Measurements from ENCODE around the gene SH3RF3. TPM values are rescaled to one million over a fixed set of nuclear protein-coding genes. Genes with fewer than 3 reads are reported as not detected.

SH3RF3 gene
- polyA plus RNA-seq, 1 of the 3 experiments (the other 2 are of a cell fraction): 1.9 TPM

GRCh38 chr2:109460553-109461324 lies 331.7 kb downstream of the SH3RF3 start:
- TF ChIP-seq POLR2AphosphoS5 (IDR thresholded peaks at IDR 0.05; ENCODE audit: low read depth, low read length): no peak
- TF ChIP-seq NFIC (IDR thresholded peaks at IDR 0.05; ENCODE audit: borderline replicate concordance): no peak
- no peak for TF ChIP-seq TCF12 (IDR thresholded peaks at IDR 0.05)
- no peak for TF ChIP-seq YY1 (IDR thresholded peaks at IDR 0.05; ENCODE audit: low read depth)
- TF ChIP-seq USF1 (IDR thresholded peaks at IDR 0.05; ENCODE audit: borderline replicate concordance, low read depth): no peak
- TF ChIP-seq RFX5 (IDR thresholded peaks at IDR 0.05; ENCODE audit: low read length): no peak
- TF ChIP-seq, protein P1, sequence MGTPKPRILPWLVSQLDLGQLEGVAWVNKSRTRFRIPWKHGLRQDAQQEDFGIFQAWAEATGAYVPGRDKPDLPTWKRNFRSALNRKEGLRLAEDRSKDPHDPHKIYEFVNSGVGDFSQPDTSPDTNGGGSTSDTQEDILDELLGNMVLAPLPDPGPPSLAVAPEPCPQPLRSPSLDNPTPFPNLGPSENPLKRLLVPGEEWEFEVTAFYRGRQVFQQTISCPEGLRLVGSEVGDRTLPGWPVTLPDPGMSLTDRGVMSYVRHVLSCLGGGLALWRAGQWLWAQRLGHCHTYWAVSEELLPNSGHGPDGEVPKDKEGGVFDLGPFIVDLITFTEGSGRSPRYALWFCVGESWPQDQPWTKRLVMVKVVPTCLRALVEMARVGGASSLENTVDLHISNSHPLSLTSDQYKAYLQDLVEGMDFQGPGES (IDR thresholded peaks at IDR 0.05; ENCODE audit: low read depth, low read length): no peak
- no peak for TF ChIP-seq NRF1 (IDR thresholded peaks at IDR 0.05; ENCODE audit: low read depth, low read length)
- no peak for TF ChIP-seq TAF1 (IDR thresholded peaks at IDR 0.05; ENCODE audit: borderline replicate concordance, low read depth, low read length)
- no peak for TF ChIP-seq SIN3A (IDR thresholded peaks at IDR 0.05; ENCODE audit: borderline replicate concordance, low read depth, low read length)
- TF ChIP-seq GABPA (IDR thresholded peaks at IDR 0.05; ENCODE audit: low read depth): no peak
- TF ChIP-seq MXI1 (IDR thresholded peaks at IDR 0.05; ENCODE audit: low read depth, low read length): no peak
- WGBS (ENCODE audit: low lambda C conversion rate): 89% methylated on average over 4 of the region's 4 CpGs

GRCh38 chr2:109463236-109463635 lies 334.2 kb downstream of the SH3RF3 start:
- 87% methylated on average over 6 of the region's 6 CpGs for WGBS (ENCODE audit: low lambda C conversion rate)
- Histone ChIP-seq H4K20me1 (ENCODE audit: insufficient read depth) (no peaks in the 10 kb centered on the region), H3K36me3 (replicated peaks in 1 of 2; ENCODE audit: control insufficient read depth in 1 of 2, insufficient read depth in 2 of 2, low read length in 1 of 2) (peaks cover 4 to 6% of the 10 kb centered on the region in 2 experiments), H3K4me1 (ENCODE audit: control insufficient read depth in 1 of 2, insufficient read depth in 2 of 2, low read depth in 1 of 2, low read length in 1 of 2) (peaks cover 15 to 17% of the 10 kb centered on the region in 2 experiments; a peak in 3 of 4 replicates), H3K4me3 (ENCODE audit: low read depth in 2 of 2, low read length in 1 of 2) (no peak overlapping the region), H3K4me2 (no peak overlapping the region), H2AFZ (ENCODE audit: low read depth) (no peak overlapping the region), H3K9me3 (no peaks in the 10 kb centered on the region), H3K27me3 (ENCODE audit: insufficient read depth) (no peaks in the 10 kb centered on the region), H3K9me2 (no peaks in the 10 kb centered on the region), H3K27ac (ENCODE audit: low read depth in 2 of 2, low read length in 1 of 2) (no peak overlapping the region), H3K9ac (no peak overlapping the region), H3K79me2 (ENCODE audit: insufficient read depth) (no peaks in the 10 kb centered on the region), H3F3A (replicated peaks; ENCODE audit: insufficient read depth) (peaks cover 11% of the 10 kb centered on the region)
- CTCF ChIA-PET: no interaction called here
- POLR2A ChIA-PET: no interaction called here
- no peak for DNase-seq
- TF ChIP-seq CHD2 (IDR thresholded peaks at IDR 0.05; ENCODE audit: low read length, partially characterized antibody) (no peak), EZH2phosphoT487 (IDR thresholded peaks at IDR 0.05; ENCODE audit: borderline replicate concordance, low read depth) (no peak), SIN3A (IDR thresholded peaks at IDR 0.05; ENCODE audit: borderline replicate concordance, low read depth, low read length) (no peak), FOSL2 (IDR thresholded peaks at IDR 0.05; ENCODE audit: borderline replicate concordance, low read depth) (no peak), JUND (IDR thresholded peaks at IDR 0.05) (no peak), MXI1 (IDR thresholded peaks at IDR 0.05; ENCODE audit: low read depth, low read length) (no peak), NFIC (IDR thresholded peaks at IDR 0.05; ENCODE audit: borderline replicate concordance) (no peak), EP300 (IDR thresholded peaks at IDR 0.05; ENCODE audit: borderline replicate concordance in 1 of 2, low read depth in 1 of 2, low read length in 1 of 2) (no peak), TCF12 (IDR thresholded peaks at IDR 0.05) (no peak), SMC3 (IDR thresholded peaks at IDR 0.05; ENCODE audit: low read depth, low read length) (no peak)
- TF ChIP-seq, protein P2, sequence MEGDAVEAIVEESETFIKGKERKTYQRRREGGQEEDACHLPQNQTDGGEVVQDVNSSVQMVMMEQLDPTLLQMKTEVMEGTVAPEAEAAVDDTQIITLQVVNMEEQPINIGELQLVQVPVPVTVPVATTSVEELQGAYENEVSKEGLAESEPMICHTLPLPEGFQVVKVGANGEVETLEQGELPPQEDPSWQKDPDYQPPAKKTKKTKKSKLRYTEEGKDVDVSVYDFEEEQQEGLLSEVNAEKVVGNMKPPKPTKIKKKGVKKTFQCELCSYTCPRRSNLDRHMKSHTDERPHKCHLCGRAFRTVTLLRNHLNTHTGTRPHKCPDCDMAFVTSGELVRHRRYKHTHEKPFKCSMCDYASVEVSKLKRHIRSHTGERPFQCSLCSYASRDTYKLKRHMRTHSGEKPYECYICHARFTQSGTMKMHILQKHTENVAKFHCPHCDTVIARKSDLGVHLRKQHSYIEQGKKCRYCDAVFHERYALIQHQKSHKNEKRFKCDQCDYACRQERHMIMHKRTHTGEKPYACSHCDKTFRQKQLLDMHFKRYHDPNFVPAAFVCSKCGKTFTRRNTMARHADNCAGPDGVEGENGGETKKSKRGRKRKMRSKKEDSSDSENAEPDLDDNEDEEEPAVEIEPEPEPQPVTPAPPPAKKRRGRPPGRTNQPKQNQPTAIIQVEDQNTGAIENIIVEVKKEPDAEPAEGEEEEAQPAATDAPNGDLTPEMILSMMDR (IDR thresholded peaks at IDR 0.05): no peak

More at GRCh38 chr2:109460553-109461324, 331.7 kb downstream of the SH3RF3 start:
- H2AFZ ChIP-seq (ENCODE audit: low read depth): no peak overlapping the region
- no peak overlapping the region for H3K27ac ChIP-seq (ENCODE audit: low read depth in 2 of 2, low read length in 1 of 2)
- H3K9me3 ChIP-seq: no peaks in the 10 kb centered on the region
- H3K27me3 ChIP-seq (ENCODE audit: insufficient read depth): no peaks in the 10 kb centered on the region
- no peaks in the 10 kb centered on the region for H3K9me2 ChIP-seq
- H3K36me3 ChIP-seq (replicated peaks in 1 of 2; ENCODE audit: control insufficient read depth in 1 of 2, insufficient read depth in 2 of 2, low read length in 1 of 2): peaks cover 4 to 9% of the 10 kb centered on the region in 2 experiments
- no peak for DNase-seq
- H3F3A ChIP-seq (replicated peaks; ENCODE audit: insufficient read depth): no peaks in the 10 kb centered on the region
- H3K4me2 ChIP-seq: no peak overlapping the region
- no peaks in the 10 kb centered on the region for H4K20me1 ChIP-seq (ENCODE audit: insufficient read depth)
- no peak overlapping the region for H3K4me3 ChIP-seq (ENCODE audit: low read depth in 2 of 2, low read length in 1 of 2)
- peaks cover 0 to 3% of the 10 kb centered on the region in 2 experiments; a peak in 1 of 4 replicates for H3K4me1 ChIP-seq (ENCODE audit: control insufficient read depth in 1 of 2, insufficient read depth in 2 of 2, low read depth in 1 of 2, low read length in 1 of 2)
- no peaks in the 10 kb centered on the region for H3K79me2 ChIP-seq (ENCODE audit: insufficient read depth)
- POLR2A ChIA-PET: no interaction called here
- no peak overlapping the region for H3K9ac ChIP-seq
- CTCF ChIA-PET: no interaction called here

All from SK-N-SH (cell line).